ENCODE results near the gene ZNF14. TPM values are rescaled to one million over a fixed set of nuclear protein-coding genes. Genes with fewer than 3 reads are reported as not detected.

The ZNF14 gene
- total and polyA plus RNA-seq, 2 donors (not counting 3 experiments of a cell fraction or from before 2014, with no cell fraction given), result 0.65 to 2.6 TPM

GRCh38 chr19:19677579-19677978 lies 55.3 kb downstream of the ZNF14 start:
- H3K36me3 ChIP-seq (ENCODE audit: control insufficient read depth in 2 of 2, extremely low read depth in 1 of 2, insufficient read depth in 2 of 2, low read length in 2 of 2), result peaks cover 8 to 23% of the 10 kb centered on the region in 2 experiments
- no TSS peak for BruUV-seq (replicated peaks)
- TF ChIP-seq CTCF (IDR thresholded peaks at IDR 0.05; ENCODE audit: extremely low read depth in 1 of 2, insufficient read depth in 1 of 2, low read depth in 1 of 2, low read length in 2 of 2), result no peak
- TF ChIP-seq MYC (IDR thresholded peaks at IDR 0.05; ENCODE audit: low read depth, low read length), result no peak
- no peak for TF ChIP-seq POLR2A (IDR thresholded peaks at IDR 0.05; ENCODE audit: low read depth, low read length)
- no peak for TF ChIP-seq GATA2 (IDR thresholded peaks at IDR 0.05; ENCODE audit: insufficient read depth, insufficient read length, low read depth, low read length)
- no peak for TF ChIP-seq EZH2 (IDR thresholded peaks at IDR 0.05; ENCODE audit: borderline replicate concordance, low read depth, low read length, severe bottlenecking)
- no peak for TF ChIP-seq FOS (IDR thresholded peaks at IDR 0.05; ENCODE audit: borderline replicate concordance, insufficient read depth, low read length)
- TF ChIP-seq MAX (IDR thresholded peaks at IDR 0.05; ENCODE audit: insufficient read depth, insufficient read length), result no peak
- POLR2A ChIA-PET, result no interaction called here
- H3K27me3 ChIP-seq (ENCODE audit: control insufficient read depth in 2 of 2, insufficient read depth in 2 of 2, low read length in 2 of 2), result no peaks in the 10 kb centered on the region
- CTCF ChIA-PET, result interaction anchor here (1.1 kb wide), 1 partner anchor 9 kb away, joined by 3 read pairs; no protein-coding TSS in a partner anchor
- no peaks in the 10 kb centered on the region for H4K20me1 ChIP-seq (replicated peaks; ENCODE audit: control insufficient read depth, extremely low read depth, insufficient read depth, low read length)
- dilution Hi-C loops (cut with MboI; ENCODE audit: extremely low pct_ligation_motif_present, low sequenced_read_pairs) (no loop called here), intact Hi-C loops (cut with micrococcal nuclease) (no loop called here)
- H3K4me2 ChIP-seq (ENCODE audit: insufficient read depth, low read length), result no peak overlapping the region
- H3K9me1 ChIP-seq (replicated peaks; ENCODE audit: control insufficient read depth, extremely low read depth, insufficient read depth, low read length), result no peaks in the 10 kb centered on the region
- DNase-seq (ENCODE audit: low read depth, low spot score), result no peak
- H3K9me3 ChIP-seq (replicated peaks; ENCODE audit: control insufficient read depth, insufficient read depth, low read length), result peaks cover 12% of the 10 kb centered on the region
- H3K9ac ChIP-seq (replicated peaks; ENCODE audit: extremely low read depth, insufficient read depth, low read length), result no peak overlapping the region
- H3K27ac ChIP-seq (ENCODE audit: insufficient read depth, low read depth, low read length), result no peak overlapping the region
- peaks cover 2% of the 10 kb centered on the region for H3K79me2 ChIP-seq (ENCODE audit: control insufficient read depth, insufficient read depth, low read length)
- no peak for FAIRE-seq
- no peak overlapping the region for H3K4me3 ChIP-seq (replicated peaks in 1 of 3; ENCODE audit: insufficient read depth in 1 of 3, low read depth in 1 of 3, low read length in 3 of 3)
- H3K4me1 ChIP-seq (ENCODE audit: control insufficient read depth, extremely low read depth, insufficient read depth, low read length), result no peaks in the 10 kb centered on the region
- no peak overlapping the region for H2AFZ ChIP-seq (ENCODE audit: low read depth, low read length)
